ENCODE measurements around the gene PRR9.

Gene PRR9

GRCh38 chr1:153251562-153251961, 34.2 kb downstream of the PRR9 start:
- H3K4me3 ChIP-seq (replicated peaks in 1 of 2; ENCODE audit: low read depth in 2 of 2, low read length in 2 of 2), result no peak overlapping the region
- DNase-seq (ENCODE audit: low read depth in 2 of 2), result no peak
- no peak for TF ChIP-seq CTCF (IDR thresholded peaks at IDR 0.05; ENCODE audit: low read depth, low read length)

- no peak for DNase-seq (ENCODE audit: low read depth in 2 of 2)
- no peak for TF ChIP-seq CTCF (IDR thresholded peaks at IDR 0.05; ENCODE audit: low read depth, low read length)
- H3K4me3 ChIP-seq (replicated peaks in 1 of 2; ENCODE audit: low read depth in 2 of 2, low read length in 2 of 2), result no peak overlapping the region
These were observed 34.6 kb downstream of the PRR9 start for GRCh38 chr1:153251988-153252387.

GRCh38 chr1:153253076-153253475, 35.7 kb downstream of the PRR9 start:
- TF ChIP-seq CTCF (IDR thresholded peaks at IDR 0.05; ENCODE audit: low read depth, low read length), result no peak
- no peak for DNase-seq (ENCODE audit: low read depth in 2 of 2)
- no peak overlapping the region for H3K4me3 ChIP-seq (replicated peaks in 1 of 2; ENCODE audit: low read depth in 2 of 2, low read length in 2 of 2)

GRCh38 chr1:153253693-153254092, 36.3 kb downstream of the PRR9 start:
- no peak for TF ChIP-seq CTCF (IDR thresholded peaks at IDR 0.05; ENCODE audit: low read depth, low read length)
- DNase-seq (ENCODE audit: low read depth in 2 of 2), result no peak
- no peak overlapping the region for H3K4me3 ChIP-seq (replicated peaks in 1 of 2; ENCODE audit: low read depth in 2 of 2, low read length in 2 of 2)

GRCh38 chr1:153259387-153259786, 42.0 kb downstream of the PRR9 start, which contains the start of gene LORICRIN:
Gene LORICRIN, plus strand, starts transcription at chr1:153259687. Its CDS starts 1,263 bp downstream, at chr1:153260950.
- H3K4me3 ChIP-seq (replicated peaks in 1 of 2; ENCODE audit: low read depth in 2 of 2, low read length in 2 of 2), result no peak within 1 kb of the TSS
- no peak for DNase-seq (ENCODE audit: low read depth in 2 of 2)
- no peak for TF ChIP-seq CTCF (IDR thresholded peaks at IDR 0.05; ENCODE audit: low read depth, low read length)

GRCh38 chr1:153260585-153261280, 43.3 kb downstream of the PRR9 start:
- DNase-seq (ENCODE audit: low read depth in 2 of 2), result no peak
- no peak for TF ChIP-seq CTCF (IDR thresholded peaks at IDR 0.05; ENCODE audit: low read depth, low read length)
- peak overlapping the region in 1 of 2 donors; percentile 19 for H3K4me3 ChIP-seq (replicated peaks in 1 of 2; ENCODE audit: low read depth in 2 of 2, low read length in 2 of 2)

Measured in cardiac fibroblast (primary cell).